Caki2 (cell line): ENCODE results near the gene FAR1. TPM values are rescaled to one million over a fixed set of nuclear protein-coding genes. Genes with fewer than 3 reads are reported as not detected.

Source experiments
- DNase-seq: peaks from one replicate; pipeline ENCODE4 v3.0.0-alpha.2; 2015; ENCODE audit warnings: low read depth
- in situ Hi-C: cut with HindIII; loops from 2 replicates; pipeline ENCODE4 v1.10.0; 2016; ENCODE audit warnings: low sequenced_read_pairs, low pct_unique_long_range_greater_than_20kb, mixed read lengths
- total RNA-seq: library from RNA; depleted of rRNA; stranded (reverse); fragments of >200 nt; shearing (Covaris generic); gene quantifications from 2 replicates; pipeline ENCODE4 v1.2.3, GENCODE V29; 2014; ENCODE audit warnings: low replicate concordance; rRNA removed

FAR1 gene
- total RNA-seq, 1 experiment from 2014 or later = 11.6 TPM

GRCh38 chr11:13762718-13763117 lies 94.2 kb downstream of the FAR1 start:
- in situ Hi-C loops = no loop called here
- DNase-seq = no peak

DNA sequence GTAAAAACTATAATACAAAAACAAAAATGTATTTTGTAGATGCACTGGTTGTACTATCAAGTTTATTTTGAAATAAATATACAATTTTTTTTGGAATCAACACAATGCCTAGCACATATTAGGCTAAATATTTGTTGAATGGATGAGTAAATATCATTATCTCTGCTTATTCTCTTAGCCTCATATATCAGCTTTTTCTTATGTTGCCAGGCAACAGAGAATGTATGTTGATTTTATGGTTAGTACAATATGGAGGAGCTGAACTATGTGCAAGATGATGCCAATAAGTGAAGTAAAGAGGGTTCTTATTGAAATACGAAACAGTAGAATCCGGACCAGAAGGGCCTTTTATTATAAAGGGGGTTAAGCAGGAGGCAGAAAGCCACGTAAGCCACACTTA lies 94.9 kb downstream of the FAR1 start:
- in situ Hi-C loops = no loop called here
- DNase-seq = no peak

- DNase-seq = no peak
- in situ Hi-C loops = no loop called here
Observed at GRCh38 chr11:13765886-13766285, 97.4 kb downstream of the FAR1 start.

DNA sequence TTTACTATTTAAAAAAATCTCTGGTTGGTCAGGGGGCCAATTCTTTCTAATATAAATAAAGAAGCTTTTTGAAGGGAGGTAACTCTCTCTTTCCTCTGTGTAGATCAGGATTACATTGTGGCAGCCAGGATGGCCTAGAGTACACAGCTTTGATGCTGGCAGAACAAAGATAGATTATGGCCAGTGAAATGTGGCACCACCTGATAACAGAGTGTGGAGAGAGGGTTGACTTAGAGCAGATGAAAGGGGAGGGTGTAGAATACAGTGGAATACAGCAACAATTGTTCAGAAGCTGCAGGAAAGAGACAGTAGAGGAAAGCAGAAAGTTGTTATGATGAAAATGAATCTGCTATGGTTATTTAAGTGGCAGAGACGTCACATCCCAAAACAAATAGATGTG lies 99.0 kb downstream of the FAR1 start:
- in situ Hi-C loops = no loop called here
- no peak for DNase-seq

GRCh38 chr11:13769188-13769587 lies 100.7 kb downstream of the FAR1 start:
- in situ Hi-C loops = no loop called here
- no peak for DNase-seq

- in situ Hi-C loops = no loop called here
Observed at GRCh38 chr11:13771151-13771550, 102.7 kb downstream of the FAR1 start.

DNA sequence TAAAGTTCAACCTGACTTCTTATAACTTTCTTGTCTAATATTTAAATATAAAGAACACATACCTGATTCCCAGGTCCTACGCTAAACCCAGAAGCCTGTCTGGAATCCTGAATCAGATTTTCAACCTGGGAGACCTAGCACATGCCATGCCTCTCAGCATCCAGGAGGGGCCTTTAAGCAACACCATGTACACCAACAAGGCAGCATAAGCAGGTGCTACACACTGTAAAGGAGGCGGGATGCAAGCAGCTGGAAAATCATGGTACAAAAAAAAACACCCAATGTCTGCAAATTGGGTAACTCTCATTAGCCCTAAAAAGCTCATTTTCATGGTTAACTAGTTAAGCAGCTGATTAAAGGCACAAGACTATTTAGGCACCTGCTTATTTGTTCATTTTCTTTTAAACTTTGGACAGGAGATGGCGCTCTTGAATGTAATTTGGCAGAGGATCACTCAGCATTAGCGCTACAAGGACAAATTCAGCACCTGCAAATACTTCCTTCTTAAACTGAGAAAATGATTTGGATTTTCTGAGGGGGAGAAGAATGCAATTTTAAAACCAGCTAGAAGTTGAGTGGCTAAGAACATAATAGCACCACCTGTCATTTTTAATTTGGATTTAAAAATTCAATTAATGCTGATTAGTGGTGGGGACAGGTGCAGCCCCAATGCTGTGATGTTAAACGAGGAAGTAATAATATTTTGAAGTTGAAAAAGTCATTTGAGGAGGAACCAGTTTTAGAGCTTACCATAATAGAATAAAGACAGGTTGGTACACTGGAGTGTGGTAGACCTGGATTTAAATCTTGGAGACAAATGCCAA lies 104.0 kb downstream of the FAR1 start:
- DNase-seq = peak; percentile 47
- in situ Hi-C loops = no loop called here

More at GRCh38 chr11:13771151-13771550, 102.7 kb downstream of the FAR1 start:
- DNase-seq = no peak

GRCh38 chr11:13775471-13775870 lies 107.0 kb downstream of the FAR1 start:
- no peak for DNase-seq
- in situ Hi-C loops = no loop called here

GRCh38 chr11:13776134-13776815 lies 107.8 kb downstream of the FAR1 start:
- in situ Hi-C loops = no loop called here
- peak; percentile 35 for DNase-seq

DNA sequence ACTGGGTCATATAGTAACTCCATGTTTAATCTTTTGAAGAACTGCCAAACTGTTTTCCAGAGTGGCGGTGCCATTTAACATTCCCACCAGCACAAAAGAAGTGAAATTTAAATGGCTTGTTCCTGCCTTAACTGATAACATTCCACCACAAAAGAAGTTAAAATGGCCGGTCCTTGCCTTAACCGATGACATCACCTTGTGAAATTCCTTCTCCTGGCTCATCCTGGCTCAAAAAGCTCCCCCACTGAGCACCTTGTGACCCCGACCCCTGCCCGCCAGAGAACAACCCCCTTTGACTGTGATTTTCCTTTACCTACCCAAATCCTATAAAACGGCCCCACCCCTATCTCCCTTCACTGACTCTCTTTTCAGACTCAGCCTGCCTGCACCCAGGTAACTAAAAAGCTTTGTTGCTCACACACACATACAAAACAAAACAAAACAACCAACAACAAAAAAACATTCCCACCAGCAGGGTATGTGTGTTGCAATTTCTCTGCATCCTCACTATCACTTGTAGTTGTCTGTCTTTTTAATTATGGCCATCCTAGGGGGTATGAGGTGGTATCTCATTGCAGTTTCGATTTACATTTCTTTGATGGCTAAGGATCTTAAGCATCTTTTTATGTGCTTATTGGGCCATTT lies 109.0 kb downstream of the FAR1 start:
- in situ Hi-C loops = no loop called here
- DNase-seq = no peak

DNA sequence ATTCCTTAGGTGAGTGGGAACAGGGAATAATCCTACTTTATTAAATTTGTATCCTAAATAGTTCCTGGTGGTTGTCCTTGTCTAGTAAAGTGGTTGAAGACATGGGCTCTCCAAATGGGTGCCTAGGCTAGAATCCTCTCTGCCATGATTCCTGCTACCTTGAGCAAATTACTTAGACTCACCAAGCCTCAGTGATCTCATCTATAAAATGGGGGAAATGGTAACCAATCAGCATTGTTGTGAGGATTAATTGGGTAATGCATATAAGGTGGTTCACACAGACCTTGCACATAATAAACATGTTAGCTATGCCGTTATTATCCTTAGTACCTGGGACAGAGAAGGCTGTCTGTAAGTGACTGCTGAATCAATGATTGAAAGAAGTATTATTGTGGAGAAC lies 109.9 kb downstream of the FAR1 start:
- in situ Hi-C loops = no loop called here
- no peak for DNase-seq

DNA sequence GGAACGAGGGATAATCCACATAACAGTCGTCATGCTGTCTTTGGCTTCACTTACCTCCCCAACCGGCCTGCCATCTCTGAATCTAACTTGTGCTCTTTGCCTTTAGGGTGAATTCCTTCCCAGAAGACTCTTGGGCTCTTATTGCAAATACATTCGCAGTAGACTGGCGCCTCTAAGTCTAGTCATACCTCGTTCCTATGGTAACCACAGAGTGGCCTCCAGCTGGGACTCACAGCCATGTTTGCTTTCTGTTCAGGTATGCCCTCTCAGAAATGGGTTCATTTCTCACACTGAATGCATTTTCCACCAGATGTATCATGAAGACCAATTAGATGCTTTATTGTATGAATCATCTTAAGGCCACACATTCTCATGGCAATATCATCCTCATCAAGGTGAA lies 112.7 kb downstream of the FAR1 start:
- in situ Hi-C loops = no loop called here
- no peak for DNase-seq

Other genes starting within 250 kb of the FAR1 start
- 94.8 and 107 TPM in 2 replicates for gene BTBD10, start 205.4 kb upstream of the FAR1 start, total RNA-seq
- gene PTH, start 172.7 kb upstream of the FAR1 start, total RNA-seq = not detected in 2 replicates